A673 (cell line): ENCODE data around the gene SYNC. TPM values are rescaled to one million over a fixed set of nuclear protein-coding genes. Genes with fewer than 3 reads are reported as not detected.
"Not testable (repeated sequence)": the region's sequence is repeated elsewhere in the genome, so short reads cannot be mapped to it uniquely, and the experiment has no call there.

Experiments used
- BruUV-seq: library from RNA; stranded (reverse); fragments of 400-500 nt; replicated peaks from 2 replicates; lab custom pipeline; 2021; lab: Mats Ljungman, UMichigan
- CTCF ChIA-PET: fragments of 300-600 bp; sonication (Branson Sonifier 250); formaldehyde crosslinking; loops from one replicate; lab custom pipeline; 2022; ENCODE audit warnings: antibody characterized with exemption; lab: Charles Lee
- POLR2A ChIA-PET: fragments of 300-600 bp; sonication (Branson Sonifier 250); formaldehyde crosslinking; loops from one replicate; lab custom pipeline; 2022; ENCODE audit warnings: antibody characterized with exemption; ENCODE audit not compliant: low non-redundant PET; lab: Charles Lee
- DNase-seq: peaks from one replicate; pipeline ENCODE4 v3.0.0-alpha.2; 2015; ENCODE audit warnings: low spot score
- H3K27ac ChIP-seq: fragments of 200-600 bp; sonication (generic); 2 replicates; pipeline ENCODE4 v1.5.1; 2016; ENCODE audit warnings: mixed run types, low read depth, mild to moderate bottlenecking, mixed read lengths, antibody characterized with exemption, low read length; ENCODE audit not compliant: poor library complexity, severe bottlenecking
- H3K27me3 ChIP-seq: fragments of 200-600 bp; sonication (generic); replicated peaks from 2 replicates; pipeline ENCODE4 v1.6.1; 2017; ENCODE audit warnings: mixed run types, low read depth, mild to moderate bottlenecking, mixed read lengths, antibody characterized with exemption, low read length; ENCODE audit not compliant: insufficient read depth, poor library complexity
- H3K36me3 ChIP-seq: fragments of 200-600 bp; sonication (generic); 2 replicates; pipeline ENCODE4 v1.6.1; 2016; ENCODE audit warnings: mixed run types, mild to moderate bottlenecking, mixed read lengths, antibody characterized with exemption, low read length; ENCODE audit not compliant: insufficient read depth, poor library complexity, severe bottlenecking
- H3K4me1 ChIP-seq: fragments of 200-600 bp; sonication (generic); 2 replicates; pipeline ENCODE4 v1.6.1; 2017; ENCODE audit warnings: mixed run types, mild to moderate bottlenecking, mixed read lengths, antibody characterized with exemption, low read length; ENCODE audit not compliant: insufficient read depth, poor library complexity, severe bottlenecking
- H3K4me3 ChIP-seq: fragments of 200-600 bp; sonication (generic); 2 replicates; pipeline ENCODE4 v1.5.1; 2016; ENCODE audit warnings: low read depth, mixed run types, mild to moderate bottlenecking, mixed read lengths, low read length; ENCODE audit not compliant: poor library complexity, severe bottlenecking
- H3K9me3 ChIP-seq: fragments of 200-600 bp; sonication (generic); 2 replicates; pipeline ENCODE4 v1.6.1; 2016; ENCODE audit warnings: mixed run types, low read depth, mild to moderate bottlenecking, mixed read lengths, antibody characterized with exemption, low read length; ENCODE audit not compliant: poor library complexity, severe bottlenecking
- EZH2 ChIP-seq: fragments of 200-600 bp; sonication (generic); IDR thresholded peaks from 2 replicates; pipeline ENCODE4 v1.6.1; 2017; ENCODE audit warnings: borderline replicate concordance, low read depth, mild to moderate bottlenecking, mixed read lengths, antibody characterized with exemption, low read length; ENCODE audit not compliant: poor library complexity, severe bottlenecking
- intact Hi-C: fragments of 100-400 bp; cut with micrococcal nuclease; formaldehyde crosslinking; loops from one replicate; pipeline ENCODE4 v1.10.0; 2022; ENCODE audit not compliant: unreplicated experiment
- total RNA-seq: library from RNA; stranded (reverse); gene quantifications from 2 replicates; pipeline ENCODE4 v1.2.3, GENCODE V29; 2021
- TF ChIP-seq, protein P1 (sequence below): fragments of 300-800, 200-600 bp; sonication (generic); conservative IDR thresholded peaks from 2 replicates; pipeline ENCODE4 v1.5.1; 2017; ENCODE audit warnings: low read depth, mild to moderate bottlenecking, antibody characterized with exemption, low read length, moderate library complexity, mixed read lengths

The SYNC gene
- total RNA-seq, 1 experiment from 2014 or later = 0.71 TPM

DNA sequence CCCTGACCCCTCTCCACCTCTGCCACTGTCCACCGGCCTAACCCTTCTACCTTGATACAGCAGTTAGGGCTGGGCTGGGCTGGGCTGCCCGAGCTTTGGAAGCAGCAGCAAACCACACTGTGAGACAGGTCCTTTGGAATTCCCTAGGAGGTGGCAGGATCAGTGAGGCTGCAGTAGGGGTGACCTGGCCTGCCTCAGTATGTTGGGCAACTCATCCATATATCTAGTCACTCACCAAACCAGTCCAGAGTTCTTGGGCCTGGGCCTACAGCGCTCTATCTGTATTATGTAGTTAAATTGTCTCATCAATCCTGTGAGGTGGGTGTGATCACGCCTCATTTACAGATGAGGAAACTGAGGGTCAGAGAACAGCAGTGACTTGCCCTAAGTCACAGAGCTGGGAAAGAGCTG is 13.3 kb upstream of the SYNC start:
- ChIA-PET POLR2A (no interaction called here), CTCF (no interaction called here)
- Histone ChIP-seq H3K9me3 (no peaks in the 10 kb centered on the region), H3K27me3 (no peaks in the 10 kb centered on the region), H3K27ac (no peak overlapping the region), H3K4me3 (no peak overlapping the region), H3K36me3 (no peaks in the 10 kb centered on the region), H3K4me1 (peaks cover 6% of the 10 kb centered on the region)
- BruUV-seq = no TSS peak
- intact Hi-C loops = no loop called here
- DNase-seq = no peak
- TF ChIP-seq, protein P1, sequence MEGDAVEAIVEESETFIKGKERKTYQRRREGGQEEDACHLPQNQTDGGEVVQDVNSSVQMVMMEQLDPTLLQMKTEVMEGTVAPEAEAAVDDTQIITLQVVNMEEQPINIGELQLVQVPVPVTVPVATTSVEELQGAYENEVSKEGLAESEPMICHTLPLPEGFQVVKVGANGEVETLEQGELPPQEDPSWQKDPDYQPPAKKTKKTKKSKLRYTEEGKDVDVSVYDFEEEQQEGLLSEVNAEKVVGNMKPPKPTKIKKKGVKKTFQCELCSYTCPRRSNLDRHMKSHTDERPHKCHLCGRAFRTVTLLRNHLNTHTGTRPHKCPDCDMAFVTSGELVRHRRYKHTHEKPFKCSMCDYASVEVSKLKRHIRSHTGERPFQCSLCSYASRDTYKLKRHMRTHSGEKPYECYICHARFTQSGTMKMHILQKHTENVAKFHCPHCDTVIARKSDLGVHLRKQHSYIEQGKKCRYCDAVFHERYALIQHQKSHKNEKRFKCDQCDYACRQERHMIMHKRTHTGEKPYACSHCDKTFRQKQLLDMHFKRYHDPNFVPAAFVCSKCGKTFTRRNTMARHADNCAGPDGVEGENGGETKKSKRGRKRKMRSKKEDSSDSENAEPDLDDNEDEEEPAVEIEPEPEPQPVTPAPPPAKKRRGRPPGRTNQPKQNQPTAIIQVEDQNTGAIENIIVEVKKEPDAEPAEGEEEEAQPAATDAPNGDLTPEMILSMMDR = no peak
- TF ChIP-seq EZH2 = no peak

DNA sequence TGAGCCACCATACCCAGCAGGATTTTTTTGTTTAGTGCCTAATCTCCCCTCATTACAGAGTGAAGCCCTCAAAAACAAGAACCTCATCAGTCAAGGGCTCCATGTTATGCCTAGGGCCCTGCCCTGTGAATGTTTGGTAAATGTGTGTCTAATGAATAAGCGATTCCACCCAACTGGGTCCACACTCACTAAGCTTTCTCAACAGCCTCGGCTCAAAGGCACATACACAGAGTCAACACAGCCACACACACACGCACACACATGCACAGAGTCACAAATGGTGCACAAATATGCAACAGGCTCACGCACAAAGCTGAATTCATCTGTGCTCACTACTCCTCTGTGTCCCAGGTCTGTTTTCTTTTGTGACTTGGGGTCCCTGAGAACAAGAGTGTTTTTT is 11.7 kb upstream of the SYNC start:
- CTCF ChIA-PET = interaction anchor here (0.6 kb wide), 1 partner anchor 48 kb away, joined by 3 read pairs; no protein-coding TSS in a partner anchor
- intact Hi-C loops = loop anchor here (5.0 kb wide), 1 partner anchor 158 kb away; the partner anchor contains the start of gene FNDC5
- POLR2A ChIA-PET = no interaction called here

DNA sequence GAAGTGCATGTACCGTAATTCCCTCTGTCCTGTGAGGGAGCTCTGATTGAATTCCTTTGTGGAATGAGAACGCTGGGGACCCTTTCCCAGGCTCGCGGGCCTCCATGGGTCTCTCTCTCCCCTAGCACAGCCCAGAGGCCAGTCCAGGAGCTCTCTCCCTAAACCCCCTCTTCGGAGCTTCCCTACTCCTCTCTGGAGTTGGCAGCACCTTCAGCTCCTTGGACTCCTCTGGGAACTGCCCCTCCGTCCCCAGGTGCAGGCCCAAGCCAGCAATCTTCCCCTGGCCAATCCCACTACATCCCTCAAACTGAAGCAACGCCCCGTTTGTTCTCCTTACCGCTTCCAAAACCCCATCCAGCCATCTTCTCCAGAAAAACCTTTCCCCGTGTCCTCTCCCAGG is 10.5 kb upstream of the SYNC start:
- Histone ChIP-seq H3K27ac (no peak overlapping the region), H3K4me3 (no peak overlapping the region), H3K9me3 (no peaks in the 10 kb centered on the region), H3K4me1 (peaks cover 6% of the 10 kb centered on the region), H3K36me3 (no peaks in the 10 kb centered on the region), H3K27me3 (no peaks in the 10 kb centered on the region)
- ChIA-PET CTCF (interaction anchor here (0.6 to 1.4 kb wide), 3 partner anchors 111 to 193 kb away, joined by 4 to 6 read pairs (median 5); no protein-coding TSS in a partner anchor), POLR2A (interaction anchor here (0.6 to 1.0 kb wide), 2 partner anchors 10 to 25 kb away, joined by 3 to 5 read pairs; no protein-coding TSS in a partner anchor)
- no TSS peak for BruUV-seq
- intact Hi-C loops = loop anchor here (5.0 kb wide), 1 partner anchor 159 kb away; the partner anchor contains the start of gene FNDC5
- TF ChIP-seq, protein P1 = no peak
- DNase-seq = no peak

More for the DNA sequence above, 11.7 kb upstream of the SYNC start:
- no peak overlapping the region for H3K4me3 ChIP-seq
- no peak for TF ChIP-seq EZH2
- TF ChIP-seq, protein P1 = no peak
- H3K27ac ChIP-seq = no peak overlapping the region
- H3K27me3 ChIP-seq = no peaks in the 10 kb centered on the region
- peaks cover 6% of the 10 kb centered on the region for H3K4me1 ChIP-seq
- H3K9me3 ChIP-seq = no peaks in the 10 kb centered on the region
- no peaks in the 10 kb centered on the region for H3K36me3 ChIP-seq
- BruUV-seq = no TSS peak
- DNase-seq = no peak

DNA sequence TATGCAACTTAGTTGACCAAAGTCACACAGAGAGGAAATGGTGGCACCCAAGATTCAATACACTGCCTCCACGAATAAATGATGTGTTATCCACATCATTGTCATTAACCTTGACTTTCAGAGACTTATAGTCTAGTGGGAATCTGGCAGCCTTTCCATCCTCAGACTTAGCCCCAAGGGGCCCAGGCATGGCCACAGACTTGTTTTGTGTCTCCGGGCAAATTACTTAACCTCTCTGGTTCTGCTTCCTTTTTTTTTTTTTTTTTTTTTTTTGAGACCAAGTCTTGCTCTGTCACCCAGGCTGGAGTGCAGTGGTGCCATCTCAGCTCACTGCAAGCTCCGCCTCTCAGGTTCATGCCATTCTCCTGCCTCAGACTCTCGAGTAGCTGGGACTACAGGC is 8.7 kb upstream of the SYNC start:
- CTCF ChIA-PET = interaction anchor here (0.7 to 1.7 kb wide), 2 partner anchors 62 to 312 kb away, joined by 4 to 21 read pairs; no protein-coding TSS in a partner anchor
- H3K4me1 ChIP-seq, H3K4me3 ChIP-seq, H3K9me3 ChIP-seq, POLR2A ChIA-PET, H3K27ac ChIP-seq, BruUV-seq, H3K36me3 ChIP-seq, DNase-seq, H3K27me3 ChIP-seq: not testable (repeated sequence)
- intact Hi-C loops = loop anchor here (5.0 kb wide), 1 partner anchor 161 kb away; the partner anchor contains the start of gene FNDC5
